ENCODE data around the gene SFMBT1. TPM values are rescaled to one million over a fixed set of nuclear protein-coding genes. Genes with fewer than 3 reads are reported as not detected.

SFMBT1 gene
- total and polyA plus RNA-seq, 2 experiments from 2014 or later, result 3.4 to 6.1 TPM

- no peak overlapping the region for H3K27ac ChIP-seq
- H3K4me3 ChIP-seq, result no peak overlapping the region
- H3K4me1 ChIP-seq (ENCODE audit: low read depth), result no peaks in the 10 kb centered on the region
- peaks cover 77% of the 10 kb centered on the region for H3K27me3 ChIP-seq
- no peaks in the 10 kb centered on the region for H3K9me3 ChIP-seq (ENCODE audit: low read depth)
- DNase-seq (ENCODE audit: low read depth in 1 of 2, low spot score in 1 of 2), result no peak
- no peaks in the 10 kb centered on the region for H3K36me3 ChIP-seq
- TF ChIP-seq, protein P1, sequence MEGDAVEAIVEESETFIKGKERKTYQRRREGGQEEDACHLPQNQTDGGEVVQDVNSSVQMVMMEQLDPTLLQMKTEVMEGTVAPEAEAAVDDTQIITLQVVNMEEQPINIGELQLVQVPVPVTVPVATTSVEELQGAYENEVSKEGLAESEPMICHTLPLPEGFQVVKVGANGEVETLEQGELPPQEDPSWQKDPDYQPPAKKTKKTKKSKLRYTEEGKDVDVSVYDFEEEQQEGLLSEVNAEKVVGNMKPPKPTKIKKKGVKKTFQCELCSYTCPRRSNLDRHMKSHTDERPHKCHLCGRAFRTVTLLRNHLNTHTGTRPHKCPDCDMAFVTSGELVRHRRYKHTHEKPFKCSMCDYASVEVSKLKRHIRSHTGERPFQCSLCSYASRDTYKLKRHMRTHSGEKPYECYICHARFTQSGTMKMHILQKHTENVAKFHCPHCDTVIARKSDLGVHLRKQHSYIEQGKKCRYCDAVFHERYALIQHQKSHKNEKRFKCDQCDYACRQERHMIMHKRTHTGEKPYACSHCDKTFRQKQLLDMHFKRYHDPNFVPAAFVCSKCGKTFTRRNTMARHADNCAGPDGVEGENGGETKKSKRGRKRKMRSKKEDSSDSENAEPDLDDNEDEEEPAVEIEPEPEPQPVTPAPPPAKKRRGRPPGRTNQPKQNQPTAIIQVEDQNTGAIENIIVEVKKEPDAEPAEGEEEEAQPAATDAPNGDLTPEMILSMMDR (IDR thresholded peaks at IDR 0.05; ENCODE audit: low read depth, low read length), result no peak
Observed at GRCh38 chr3:53077476-53078220, 31.8 kb upstream of the SFMBT1 start.

DNA sequence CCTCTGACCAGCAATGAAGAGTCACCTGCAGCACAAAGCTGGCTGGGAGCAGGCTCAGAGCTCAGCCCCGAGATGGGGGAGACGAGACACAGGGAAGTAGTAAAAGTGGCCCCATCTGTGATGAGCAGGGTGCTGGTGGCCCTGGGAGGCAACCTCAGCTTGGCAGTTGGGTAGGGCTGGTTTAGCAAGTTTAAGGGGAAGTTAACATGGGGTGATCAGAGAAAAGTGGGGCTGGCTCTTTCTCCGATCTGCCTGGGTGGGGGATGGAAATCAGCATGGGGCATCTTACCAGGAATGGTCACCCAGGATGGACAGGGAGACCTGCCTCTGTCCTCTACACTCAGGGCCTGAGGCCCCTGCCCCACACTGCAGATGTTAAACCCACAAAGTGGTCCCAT lies 29.9 kb upstream of the SFMBT1 start:
- TF ChIP-seq, protein P1 (IDR thresholded peaks at IDR 0.05; ENCODE audit: low read depth, low read length), result no peak
- Histone ChIP-seq H3K4me1 (ENCODE audit: low read depth) (no peaks in the 10 kb centered on the region), H3K27ac (no peak overlapping the region), H3K4me3 (no peak overlapping the region), H3K36me3 (no peaks in the 10 kb centered on the region), H3K27me3 (peaks cover 74% of the 10 kb centered on the region), H3K9me3 (ENCODE audit: low read depth) (no peaks in the 10 kb centered on the region)
- no peak for DNase-seq (ENCODE audit: low read depth in 1 of 2, low spot score in 1 of 2)

GRCh38 chr3:53074761-53075742 lies 29.2 kb upstream of the SFMBT1 start:
- Histone ChIP-seq H3K27me3 (peaks cover 67% of the 10 kb centered on the region), H3K4me1 (ENCODE audit: low read depth) (no peaks in the 10 kb centered on the region), H3K9me3 (ENCODE audit: low read depth) (no peaks in the 10 kb centered on the region), H3K36me3 (no peaks in the 10 kb centered on the region), H3K4me3 (no peak overlapping the region), H3K27ac (no peak overlapping the region)
- TF ChIP-seq, protein P1 (IDR thresholded peaks at IDR 0.05; ENCODE audit: low read depth, low read length), result no peak
- DNase-seq (ENCODE audit: low read depth in 1 of 2, low spot score in 1 of 2), result no peak

DNA sequence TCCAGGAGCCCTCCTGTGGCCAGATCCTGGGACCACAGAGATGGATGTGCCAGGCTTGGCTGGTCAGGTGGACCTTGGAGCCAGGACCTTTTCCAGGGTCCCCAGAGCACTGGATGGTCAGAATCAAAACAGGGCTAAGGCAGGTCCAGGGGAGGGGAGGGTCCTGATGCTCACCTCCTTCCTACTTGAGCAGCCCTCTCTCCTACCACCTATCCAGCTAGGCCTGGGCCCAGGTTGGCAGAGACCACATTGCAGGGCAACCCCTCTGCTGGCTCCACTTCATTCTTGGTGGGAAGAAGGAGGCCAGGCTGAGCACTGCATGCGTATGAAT lies 28.5 kb upstream of the SFMBT1 start:
- H3K4me1 ChIP-seq (ENCODE audit: low read depth), result no peaks in the 10 kb centered on the region
- peaks cover 61% of the 10 kb centered on the region for H3K27me3 ChIP-seq
- no peak overlapping the region for H3K27ac ChIP-seq
- H3K4me3 ChIP-seq, result no peak overlapping the region
- no peak for DNase-seq (ENCODE audit: low read depth in 1 of 2, low spot score in 1 of 2)
- TF ChIP-seq, protein P1 (IDR thresholded peaks at IDR 0.05; ENCODE audit: low read depth, low read length), result no peak
- no peaks in the 10 kb centered on the region for H3K9me3 ChIP-seq (ENCODE audit: low read depth)
- no peaks in the 10 kb centered on the region for H3K36me3 ChIP-seq

DNA sequence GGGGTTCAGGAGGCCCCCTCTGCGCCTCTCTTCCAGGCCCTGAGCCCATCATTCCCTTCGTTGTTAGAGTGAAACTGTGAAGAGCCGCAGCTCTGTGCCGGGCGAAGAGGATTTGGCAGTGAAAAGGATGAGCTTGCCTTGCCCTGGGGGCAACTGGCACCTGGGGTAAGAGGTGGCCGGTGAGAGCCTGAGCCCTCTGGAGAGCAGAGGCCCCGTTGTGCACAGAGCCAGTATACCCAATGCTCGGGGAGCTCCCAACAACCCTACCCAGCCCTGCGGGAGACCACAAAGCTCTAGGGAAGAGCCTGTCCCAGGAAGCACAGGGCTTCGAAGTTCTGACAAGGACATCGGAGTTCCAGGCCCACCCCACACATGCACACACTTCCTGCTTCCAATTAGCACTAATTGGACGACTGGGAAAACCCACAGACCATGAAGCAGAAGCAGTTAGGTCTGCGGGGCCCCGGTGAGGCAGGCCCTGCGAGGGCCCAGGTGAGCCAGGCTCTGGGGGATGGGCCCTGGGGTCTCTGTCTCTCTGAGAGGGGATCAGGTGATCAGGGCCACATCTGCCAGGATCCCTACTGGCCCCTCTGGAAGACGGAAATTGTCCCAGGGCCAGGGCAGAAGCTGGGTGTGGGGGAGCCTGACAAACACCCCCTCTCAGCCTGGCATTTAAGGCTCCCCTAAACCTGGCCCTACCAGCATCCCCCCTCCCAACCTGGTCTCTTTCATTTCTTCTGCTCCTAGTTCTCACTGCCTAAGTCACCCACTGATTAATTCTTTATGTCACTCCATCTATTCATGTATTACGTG lies 27.9 kb upstream of the SFMBT1 start:
- no peaks in the 10 kb centered on the region for H3K36me3 ChIP-seq
- TF ChIP-seq, protein P1 (IDR thresholded peaks at IDR 0.05; ENCODE audit: low read depth, low read length), result no peak
- H3K4me3 ChIP-seq, result no peak overlapping the region
- H3K4me1 ChIP-seq (ENCODE audit: low read depth), result no peaks in the 10 kb centered on the region
- no peaks in the 10 kb centered on the region for H3K9me3 ChIP-seq (ENCODE audit: low read depth)
- no peak for DNase-seq (ENCODE audit: low read depth in 1 of 2, low spot score in 1 of 2)
- no peak overlapping the region for H3K27ac ChIP-seq
- H3K27me3 ChIP-seq, result peaks cover 55% of the 10 kb centered on the region

Data from cardiac muscle cell (in vitro differentiated cells and primary cell).